ENCODE results near the gene SMAD6.

The SMAD6 gene

DNA sequence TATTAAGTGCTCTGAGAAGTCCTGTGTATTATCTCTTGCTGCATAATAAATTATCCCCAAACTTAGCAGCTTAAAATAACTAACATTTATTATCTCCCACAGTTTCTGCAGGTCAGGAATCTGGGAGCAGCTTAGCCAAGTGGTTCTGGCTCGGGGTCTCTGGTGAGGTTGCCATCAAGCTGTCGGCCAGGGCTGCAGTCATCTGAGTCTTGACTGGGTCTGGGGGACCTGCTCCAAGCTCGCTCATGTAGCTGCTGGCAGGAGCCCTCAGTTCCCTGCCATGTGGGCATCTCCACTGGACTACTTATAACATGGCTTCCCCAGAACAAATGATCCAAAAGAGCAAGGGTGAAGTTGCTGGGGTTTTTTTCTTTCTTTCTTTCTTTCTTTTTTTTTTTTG is 80.7 kb downstream of the SMAD6 start:
- DNase-seq (ENCODE audit: low read depth): no peak
- H3K4me3 ChIP-seq (ENCODE audit: low read depth, low read length): no peak overlapping the region
- TF ChIP-seq, protein P1, sequence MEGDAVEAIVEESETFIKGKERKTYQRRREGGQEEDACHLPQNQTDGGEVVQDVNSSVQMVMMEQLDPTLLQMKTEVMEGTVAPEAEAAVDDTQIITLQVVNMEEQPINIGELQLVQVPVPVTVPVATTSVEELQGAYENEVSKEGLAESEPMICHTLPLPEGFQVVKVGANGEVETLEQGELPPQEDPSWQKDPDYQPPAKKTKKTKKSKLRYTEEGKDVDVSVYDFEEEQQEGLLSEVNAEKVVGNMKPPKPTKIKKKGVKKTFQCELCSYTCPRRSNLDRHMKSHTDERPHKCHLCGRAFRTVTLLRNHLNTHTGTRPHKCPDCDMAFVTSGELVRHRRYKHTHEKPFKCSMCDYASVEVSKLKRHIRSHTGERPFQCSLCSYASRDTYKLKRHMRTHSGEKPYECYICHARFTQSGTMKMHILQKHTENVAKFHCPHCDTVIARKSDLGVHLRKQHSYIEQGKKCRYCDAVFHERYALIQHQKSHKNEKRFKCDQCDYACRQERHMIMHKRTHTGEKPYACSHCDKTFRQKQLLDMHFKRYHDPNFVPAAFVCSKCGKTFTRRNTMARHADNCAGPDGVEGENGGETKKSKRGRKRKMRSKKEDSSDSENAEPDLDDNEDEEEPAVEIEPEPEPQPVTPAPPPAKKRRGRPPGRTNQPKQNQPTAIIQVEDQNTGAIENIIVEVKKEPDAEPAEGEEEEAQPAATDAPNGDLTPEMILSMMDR (IDR thresholded peaks at IDR 0.05; ENCODE audit: insufficient read depth, low read depth, low read length, missing control alignments): no peak

DNA sequence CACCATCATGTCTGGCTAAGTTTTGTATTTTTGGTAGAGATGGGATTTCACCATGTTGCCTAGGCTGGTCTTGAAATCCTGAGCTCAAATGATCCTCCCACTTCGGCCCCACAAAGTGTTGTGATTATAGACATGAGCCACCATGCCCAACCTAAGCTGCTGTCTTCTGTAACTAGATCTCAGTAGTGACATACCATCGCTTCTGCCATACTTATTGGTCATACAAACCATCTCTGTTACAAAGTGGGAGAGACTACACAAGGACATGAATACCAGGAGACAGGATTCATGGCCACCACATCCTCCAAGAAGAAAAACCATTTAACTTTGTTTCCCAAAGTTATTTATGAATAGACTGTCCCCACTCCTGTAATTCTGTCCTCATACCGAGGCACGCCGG is 81.3 kb downstream of the SMAD6 start:
- no peak for DNase-seq (ENCODE audit: low read depth)
- TF ChIP-seq, protein P1 (IDR thresholded peaks at IDR 0.05; ENCODE audit: insufficient read depth, low read depth, low read length, missing control alignments): no peak
- no peak overlapping the region for H3K4me3 ChIP-seq (ENCODE audit: low read depth, low read length)

DNA sequence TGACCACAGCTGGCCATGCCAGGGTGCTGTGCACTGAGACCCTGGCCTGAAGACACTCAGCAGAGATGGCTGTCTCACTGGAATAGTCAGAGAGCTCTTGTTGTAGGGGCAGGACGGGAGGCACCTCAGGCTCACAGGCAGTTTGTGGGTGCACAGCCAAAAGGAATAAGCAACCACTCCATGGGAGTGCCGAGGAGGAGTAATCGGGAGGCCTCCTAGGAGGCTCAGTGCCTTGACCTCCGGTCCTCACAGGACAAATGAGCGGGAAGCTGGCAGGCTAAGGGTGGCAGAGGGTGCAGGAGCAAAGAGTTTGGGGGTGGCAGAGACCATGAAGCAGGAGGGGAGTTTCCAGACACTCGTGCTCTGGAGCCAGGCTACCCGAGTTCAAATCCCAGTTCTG is 81.7 kb downstream of the SMAD6 start:
- no peak overlapping the region for H3K4me3 ChIP-seq (ENCODE audit: low read depth, low read length)
- no peak for DNase-seq (ENCODE audit: low read depth)
- TF ChIP-seq, protein P1 (IDR thresholded peaks at IDR 0.05; ENCODE audit: insufficient read depth, low read depth, low read length, missing control alignments): no peak

DNA sequence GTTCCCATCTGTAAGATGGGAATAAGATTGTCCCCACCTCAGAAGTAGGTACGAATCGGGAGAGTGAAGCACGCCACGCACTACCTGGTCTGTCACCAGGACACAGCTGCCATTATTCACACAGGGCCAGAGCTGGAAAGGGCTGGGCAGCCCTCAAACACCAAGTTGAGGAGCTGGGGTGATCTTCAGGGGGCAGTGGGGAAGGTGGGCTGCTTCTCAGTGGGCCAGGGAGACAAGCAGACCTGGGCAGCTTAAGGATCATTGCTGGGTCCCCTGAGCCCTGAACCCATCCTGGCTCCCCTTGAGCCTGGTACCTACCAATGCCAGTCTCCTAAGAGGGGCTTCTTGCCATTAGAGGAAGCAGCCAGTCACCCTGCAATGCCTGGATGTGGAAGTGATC is 82.1 kb downstream of the SMAD6 start:
- TF ChIP-seq, protein P1 (IDR thresholded peaks at IDR 0.05; ENCODE audit: insufficient read depth, low read depth, low read length, missing control alignments): no peak
- no peak for DNase-seq (ENCODE audit: low read depth)
- H3K4me3 ChIP-seq (ENCODE audit: low read depth, low read length): no peak overlapping the region

DNA sequence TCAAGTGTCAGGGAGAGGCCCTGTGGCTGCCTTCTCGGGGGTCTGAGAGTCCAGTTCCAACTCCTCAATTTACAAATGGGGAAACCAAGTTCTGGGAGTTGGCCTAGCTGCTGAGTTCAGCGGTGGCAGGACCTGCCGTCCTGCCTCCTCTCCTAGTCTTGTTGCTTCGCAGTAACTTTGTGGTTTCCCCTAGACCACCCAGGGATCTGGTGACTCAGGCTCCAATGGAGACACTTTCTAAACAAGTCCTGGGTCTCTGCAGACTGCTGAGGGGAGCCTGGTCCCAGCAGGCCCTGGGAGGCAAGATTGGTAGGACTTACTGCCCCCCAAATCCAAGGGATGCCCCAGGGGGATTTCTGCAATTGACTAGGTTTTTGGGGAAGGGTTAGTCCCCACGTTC is 83.6 kb downstream of the SMAD6 start:
- DNase-seq (ENCODE audit: low read depth): no peak
- TF ChIP-seq, protein P1 (IDR thresholded peaks at IDR 0.05; ENCODE audit: insufficient read depth, low read depth, low read length, missing control alignments): no peak
- no peak overlapping the region for H3K4me3 ChIP-seq (ENCODE audit: low read depth, low read length)

DNA sequence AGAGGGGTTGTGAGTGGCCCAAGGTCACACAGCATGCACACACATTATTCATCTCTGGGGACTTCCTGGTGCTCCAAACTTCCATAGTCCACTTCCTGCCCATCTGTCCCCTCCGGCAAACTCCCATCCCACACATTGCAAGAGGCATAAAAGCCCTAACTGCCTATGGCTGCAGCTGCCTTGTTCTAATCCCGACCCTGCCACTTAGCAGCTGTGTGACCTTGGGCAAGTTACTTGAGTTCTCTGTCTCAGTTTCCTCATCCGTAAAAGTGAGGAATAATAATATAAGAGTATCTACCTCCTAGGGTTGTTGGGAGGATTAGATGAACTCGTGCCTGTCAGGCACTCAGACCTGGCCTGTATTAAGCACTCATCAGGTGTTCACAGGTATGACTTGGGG is 84.2 kb downstream of the SMAD6 start:
- TF ChIP-seq, protein P1 (IDR thresholded peaks at IDR 0.05; ENCODE audit: insufficient read depth, low read depth, low read length, missing control alignments): no peak
- no peak for DNase-seq (ENCODE audit: low read depth)

DNA sequence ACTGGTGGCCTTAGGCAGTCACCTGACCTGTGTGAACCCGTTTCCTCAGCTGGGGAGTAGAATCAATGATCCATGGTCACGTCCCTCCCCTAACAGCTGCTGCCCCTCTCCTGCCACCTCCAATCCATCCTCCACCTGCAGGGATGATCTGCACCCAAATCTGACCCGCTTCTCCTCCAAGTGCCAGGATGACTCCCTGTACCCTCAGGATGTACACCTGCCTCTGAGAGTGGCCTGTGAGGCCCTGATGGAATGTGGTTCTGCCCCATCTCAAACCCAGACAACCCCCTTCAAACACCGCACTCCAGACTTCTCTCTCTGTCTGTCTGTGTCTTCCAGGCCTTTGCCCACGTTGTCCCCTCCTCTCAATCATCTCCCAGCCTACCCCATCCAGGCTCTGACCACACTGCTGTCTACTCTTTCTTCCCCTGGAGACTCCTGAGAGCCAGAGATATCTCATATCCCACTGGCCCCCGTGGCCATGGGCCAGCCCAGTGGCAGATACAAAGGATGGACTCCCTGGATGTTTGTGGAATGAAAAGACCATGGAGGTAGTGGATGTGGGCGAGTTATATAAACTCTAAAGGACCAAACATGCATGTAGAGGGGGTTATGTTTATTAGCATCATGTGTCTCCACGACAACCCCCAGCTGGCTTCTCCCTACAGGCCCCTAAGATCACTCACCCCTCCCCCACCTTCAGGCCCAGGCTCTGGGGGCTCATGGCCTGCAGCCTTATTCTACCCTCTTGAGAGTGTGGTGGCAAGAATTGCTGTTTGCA is 84.9 kb downstream of the SMAD6 start:
- DNase-seq (ENCODE audit: low read depth): no peak
- TF ChIP-seq, protein P1 (IDR thresholded peaks at IDR 0.05; ENCODE audit: insufficient read depth, low read depth, low read length, missing control alignments): no peak

More for the DNA sequence above, 84.2 kb downstream of the SMAD6 start:
- H3K4me3 ChIP-seq (ENCODE audit: low read depth, low read length): no peak overlapping the region

More for the DNA sequence above, 84.9 kb downstream of the SMAD6 start:
- H3K4me3 ChIP-seq (ENCODE audit: low read depth, low read length): no peak overlapping the region

All from GM12865 (cell line).